ENCODE data around the gene C14orf119. TPM values are rescaled to one million over a fixed set of nuclear protein-coding genes. Genes with fewer than 3 reads are reported as not detected.
A peak's percentile ranks its signal among the peaks of the same experiment; 100 is the strongest.

Gene C14orf119
- total and polyA plus RNA-seq, 9 of the 15 experiments (the other 6 are each of a cell fraction or from before 2014, with no cell fraction given): 36.7 to 251 (median 51.8) TPM

DNA sequence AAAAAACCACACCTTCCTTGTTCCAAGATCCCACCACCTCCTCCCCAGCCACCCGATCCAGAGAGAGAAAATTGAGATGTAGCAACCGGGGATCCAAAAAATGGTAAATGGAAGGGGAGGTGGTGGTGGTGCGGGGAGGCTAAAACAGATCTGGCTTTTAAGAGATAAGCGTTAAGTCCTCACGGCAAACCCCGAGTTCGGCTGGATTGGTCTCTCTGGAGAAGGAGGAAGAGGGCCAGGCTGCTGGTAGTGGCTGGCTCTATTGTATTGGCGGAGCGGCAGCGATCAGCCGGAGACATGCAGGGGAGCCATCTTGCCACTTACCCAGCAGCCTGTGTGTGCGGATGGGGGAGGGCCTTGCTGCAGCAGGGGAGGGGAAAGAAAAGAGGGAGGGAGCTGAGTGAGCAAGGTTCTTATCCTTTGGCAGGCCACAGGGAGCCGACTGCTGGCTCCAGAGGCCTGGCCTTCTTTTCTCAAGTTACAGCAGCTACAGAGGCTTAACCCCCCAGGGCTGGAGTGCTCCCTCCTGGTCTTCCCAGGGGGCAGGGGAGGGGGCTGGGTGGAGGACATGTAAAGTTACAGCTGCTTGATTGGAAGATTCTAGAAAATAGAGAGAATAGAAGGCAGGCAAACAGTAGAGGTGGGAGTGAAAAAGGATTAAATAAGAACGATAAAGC lies 23.9 kb upstream of the C14orf119 start (continued):
- TF ChIP-seq HBP1 (CRISPR knock-in tag; IDR thresholded peaks at IDR 0.05) (peak; percentile 39; the same call in 1 of the 2 replicates), ZNF75A (CRISPR knock-in tag; IDR thresholded peaks at IDR 0.05) (no peak), GTF3C2 (IDR thresholded peaks at IDR 0.05; ENCODE audit: borderline replicate concordance, extremely low read depth, insufficient read length) (no peak), CGGBP1 (CRISPR knock-in tag; IDR thresholded peaks at IDR 0.05) (no peak), ZNF644 (tag; IDR thresholded peaks at IDR 0.05; ENCODE audit: low read depth) (0 out of 2 replicates have a peak, but pooled peaks have one; percentile 24), CTCFL (IDR thresholded peaks at IDR 0.05; ENCODE audit: borderline replicate concordance, insufficient read depth, low read depth, low read length, poor library complexity, severe bottlenecking) (no peak), CC2D1A (IDR thresholded peaks at IDR 0.05) (no peak), ZNF41 (CRISPR knock-in tag; conservative IDR thresholded peaks at IDR 0.05) (no peak), KDM2B (CRISPR knock-in tag; IDR thresholded peaks at IDR 0.05) (no peak), TBP (optimal IDR thresholded peaks at IDR 0.05; ENCODE audit: low read depth, low read length) (peak; percentile 81), ILF3 (IDR thresholded peaks at IDR 0.05; ENCODE audit: borderline replicate concordance) (peak; percentile 32; the same call in 1 of the 2 replicates), ZC3H4 (CRISPR knock-in tag; IDR thresholded peaks at IDR 0.05; ENCODE audit: borderline replicate concordance) (no peak), MAFF (IDR thresholded peaks at IDR 0.05; ENCODE audit: low read length) (no peak), ELF1 (tag; IDR thresholded peaks at IDR 0.05) (no peak), KHSRP (IDR thresholded peaks at IDR 0.05) (peak; percentile 11; the same call in 1 of the 2 replicates)
- TF ChIP-seq, protein P1, sequence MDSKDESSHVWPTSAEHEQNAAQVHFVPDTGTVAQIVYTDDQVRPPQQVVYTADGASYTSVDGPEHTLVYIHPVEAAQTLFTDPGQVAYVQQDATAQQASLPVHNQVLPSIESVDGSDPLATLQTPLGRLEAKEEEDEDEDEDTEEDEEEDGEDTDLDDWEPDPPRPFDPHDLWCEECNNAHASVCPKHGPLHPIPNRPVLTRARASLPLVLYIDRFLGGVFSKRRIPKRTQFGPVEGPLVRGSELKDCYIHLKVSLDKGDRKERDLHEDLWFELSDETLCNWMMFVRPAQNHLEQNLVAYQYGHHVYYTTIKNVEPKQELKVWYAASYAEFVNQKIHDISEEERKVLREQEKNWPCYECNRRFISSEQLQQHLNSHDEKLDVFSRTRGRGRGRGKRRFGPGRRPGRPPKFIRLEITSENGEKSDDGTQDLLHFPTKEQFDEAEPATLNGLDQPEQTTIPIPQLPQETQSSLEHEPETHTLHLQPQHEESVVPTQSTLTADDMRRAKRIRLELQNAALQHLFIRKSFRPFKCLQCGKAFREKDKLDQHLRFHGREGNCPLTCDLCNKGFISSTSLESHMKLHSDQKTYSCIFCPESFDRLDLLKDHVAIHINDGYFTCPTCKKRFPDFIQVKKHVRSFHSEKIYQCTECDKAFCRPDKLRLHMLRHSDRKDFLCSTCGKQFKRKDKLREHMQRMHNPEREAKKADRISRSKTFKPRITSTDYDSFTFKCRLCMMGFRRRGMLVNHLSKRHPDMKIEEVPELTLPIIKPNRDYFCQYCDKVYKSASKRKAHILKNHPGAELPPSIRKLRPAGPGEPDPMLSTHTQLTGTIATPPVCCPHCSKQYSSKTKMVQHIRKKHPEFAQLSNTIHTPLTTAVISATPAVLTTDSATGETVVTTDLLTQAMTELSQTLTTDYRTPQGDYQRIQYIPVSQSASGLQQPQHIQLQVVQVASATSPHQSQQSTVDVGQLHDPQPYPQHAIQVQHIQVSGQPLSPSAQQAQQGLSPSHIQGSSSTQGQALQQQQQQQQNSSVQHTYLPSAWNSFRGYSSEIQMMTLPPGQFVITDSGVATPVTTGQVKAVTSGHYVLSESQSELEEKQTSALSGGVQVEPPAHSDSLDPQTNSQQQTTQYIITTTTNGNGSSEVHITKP (IDR thresholded peaks at IDR 0.05; ENCODE audit: partially characterized antibody): no peak

Measured in K562 (cell line).